Measurements from ENCODE around the gene COMMD8.

DNA sequence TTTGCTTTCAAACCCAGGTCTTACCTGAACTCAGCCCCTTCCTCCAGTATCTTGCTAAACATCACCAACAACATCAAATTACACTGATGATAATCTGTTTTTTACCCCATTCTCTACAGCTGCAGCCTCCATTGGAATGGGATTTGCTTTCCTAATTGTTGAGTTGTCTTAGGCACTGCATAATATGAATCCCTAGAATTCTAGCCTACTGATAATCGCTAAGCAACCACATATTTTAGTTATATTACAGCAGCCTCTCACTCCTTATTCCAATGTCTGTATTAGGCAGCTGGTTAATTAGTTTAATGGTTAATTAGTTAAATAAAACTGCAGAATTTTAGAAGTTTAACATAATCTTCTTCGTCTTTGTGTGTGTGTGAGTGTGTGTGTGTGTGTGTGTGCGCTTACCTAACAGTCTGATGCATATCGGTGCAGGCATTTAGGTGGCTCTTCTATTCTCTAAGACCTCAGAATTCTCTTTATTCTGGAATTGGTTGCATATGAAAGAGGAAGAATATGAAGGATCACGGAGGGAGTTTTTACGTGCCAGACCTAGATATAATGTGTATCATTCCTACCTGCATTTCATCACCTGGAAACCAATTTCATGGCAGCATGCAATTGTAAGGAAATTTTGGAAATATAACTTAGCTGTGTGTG is 5.3 kb upstream of the COMMD8 start:
- TF ChIP-seq, protein P1, sequence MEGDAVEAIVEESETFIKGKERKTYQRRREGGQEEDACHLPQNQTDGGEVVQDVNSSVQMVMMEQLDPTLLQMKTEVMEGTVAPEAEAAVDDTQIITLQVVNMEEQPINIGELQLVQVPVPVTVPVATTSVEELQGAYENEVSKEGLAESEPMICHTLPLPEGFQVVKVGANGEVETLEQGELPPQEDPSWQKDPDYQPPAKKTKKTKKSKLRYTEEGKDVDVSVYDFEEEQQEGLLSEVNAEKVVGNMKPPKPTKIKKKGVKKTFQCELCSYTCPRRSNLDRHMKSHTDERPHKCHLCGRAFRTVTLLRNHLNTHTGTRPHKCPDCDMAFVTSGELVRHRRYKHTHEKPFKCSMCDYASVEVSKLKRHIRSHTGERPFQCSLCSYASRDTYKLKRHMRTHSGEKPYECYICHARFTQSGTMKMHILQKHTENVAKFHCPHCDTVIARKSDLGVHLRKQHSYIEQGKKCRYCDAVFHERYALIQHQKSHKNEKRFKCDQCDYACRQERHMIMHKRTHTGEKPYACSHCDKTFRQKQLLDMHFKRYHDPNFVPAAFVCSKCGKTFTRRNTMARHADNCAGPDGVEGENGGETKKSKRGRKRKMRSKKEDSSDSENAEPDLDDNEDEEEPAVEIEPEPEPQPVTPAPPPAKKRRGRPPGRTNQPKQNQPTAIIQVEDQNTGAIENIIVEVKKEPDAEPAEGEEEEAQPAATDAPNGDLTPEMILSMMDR (IDR thresholded peaks at IDR 0.05) = no peak
- no peak for TF ChIP-seq POLR2A (IDR thresholded peaks at IDR 0.05)
- no peak for TF ChIP-seq EP300 (IDR thresholded peaks at IDR 0.05)
